IgD-negative memory B cell (primary cell): ENCODE results near the gene HBE1. TPM values are rescaled to one million over a fixed set of nuclear protein-coding genes. Genes with fewer than 3 reads are reported as not detected.
"Not testable (repeated sequence)": the region's sequence is repeated elsewhere in the genome, so short reads cannot be mapped to it uniquely, and the experiment has no call there.

ENCODE experiments used
- H3K27ac Mint-ChIP-seq, 3 donors: one replicate each; pipeline ENCODE4 v1.8.0; 2020 to 2022; ENCODE audit warnings: mild to moderate bottlenecking in 3 of 3, mixed read lengths in 3 of 3, moderate library complexity in 1 of 3
- H3K27me3 Mint-ChIP-seq: one replicate; pipeline ENCODE4 v1.8.0; 2021; ENCODE audit warnings: mixed read lengths
- H3K36me3 Mint-ChIP-seq: one replicate; pipeline ENCODE4 v1.8.0; 2020; ENCODE audit warnings: mild to moderate bottlenecking, mixed read lengths
- H3K4me1 Mint-ChIP-seq, 3 donors: one replicate each; pipeline ENCODE4 v1.8.0; 2020 to 2022; ENCODE audit warnings: mixed read lengths in 3 of 3, mild to moderate bottlenecking in 1 of 3
- H3K4me3 Mint-ChIP-seq, 4 donors: one replicate each; pipeline ENCODE4 v1.8.0; 2020 to 2022; ENCODE audit warnings: mild to moderate bottlenecking in 4 of 4, mixed read lengths in 4 of 4, moderate library complexity in 3 of 4
- H3K9me3 Mint-ChIP-seq, 3 donors: one replicate each; pipeline ENCODE4 v1.8.0; 2020 to 2021; ENCODE audit warnings: mixed read lengths in 3 of 3, mild to moderate bottlenecking in 1 of 3
- polyA plus RNA-seq: library from polyadenylated mRNA; unstranded; fragments of 300-500 nt; fragmentation: Illumina TruSeq; gene quantifications from one replicate; pipeline ENCODE4 v1.2.3, GENCODE V29; 2021

The HBE1 gene
- not detected for polyA plus RNA-seq

DNA sequence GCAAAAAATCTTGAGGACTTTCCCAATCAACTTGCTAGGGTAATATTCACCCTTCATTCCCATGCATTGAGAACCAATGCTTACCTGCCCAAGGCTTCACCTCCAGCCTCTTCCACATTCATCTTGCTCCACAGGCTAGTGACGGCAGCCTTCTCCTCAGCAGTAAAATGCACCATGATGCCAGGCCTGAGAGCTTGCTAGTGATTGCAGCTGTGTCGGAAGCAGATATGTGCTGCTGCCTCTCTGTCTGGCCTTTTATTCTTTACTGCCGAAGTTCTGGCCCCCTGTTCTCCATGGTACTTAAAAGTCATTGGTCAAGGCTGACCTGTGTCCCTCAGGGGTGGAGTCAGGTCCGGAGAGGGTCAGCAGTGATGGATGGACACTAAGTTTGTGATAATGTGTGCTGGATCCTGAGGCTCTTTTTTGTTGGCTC lies at the start of gene HBE1:
Gene HBE1 (minus strand): TSS at position 231 of the 433 bp plus-strand sequence. CDS start 55 bp downstream, at position 176.
- H3K36me3 Mint-ChIP-seq: no peaks in the 10 kb centered on the region
- no peaks in the 10 kb centered on the region for H3K27me3 Mint-ChIP-seq
- no peak within 1 kb of the TSS for H3K27ac Mint-ChIP-seq
- H3K4me1 Mint-ChIP-seq: no peaks in the 10 kb centered on the region
- no peaks in the 10 kb centered on the region for H3K9me3 Mint-ChIP-seq
- H3K4me3 Mint-ChIP-seq: no peak within 1 kb of the TSS

DNA sequence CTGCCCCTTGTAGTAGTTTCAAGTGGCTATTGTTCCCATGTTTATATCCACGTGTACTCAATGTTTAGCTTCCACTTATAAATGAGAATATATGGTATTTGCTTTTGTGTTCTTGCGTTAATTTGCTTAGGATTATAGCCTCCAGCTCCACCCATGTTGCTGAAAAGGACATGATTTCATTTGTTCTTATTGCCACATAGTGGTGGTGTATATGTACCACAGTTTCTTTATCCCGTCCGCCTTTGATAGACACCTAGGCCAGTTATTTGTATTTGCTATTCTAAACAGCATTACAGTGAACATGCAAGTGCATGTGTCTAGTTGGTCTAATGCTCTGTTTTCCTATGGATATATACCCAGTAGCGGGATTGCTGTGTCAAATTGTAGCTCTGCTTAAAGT lies 47.5 kb upstream of the HBE1 start:
- Mint-ChIP-seq H3K27ac (no peak overlapping the region), H3K27me3 (no peaks in the 10 kb centered on the region), H3K36me3 (peaks cover 2% of the 10 kb centered on the region), H3K4me3 (no peak overlapping the region), H3K4me1 (no peaks in the 10 kb centered on the region), H3K9me3 (peaks cover 0 to 3% (median 1%) of the 10 kb centered on the region in 3 donors)

DNA sequence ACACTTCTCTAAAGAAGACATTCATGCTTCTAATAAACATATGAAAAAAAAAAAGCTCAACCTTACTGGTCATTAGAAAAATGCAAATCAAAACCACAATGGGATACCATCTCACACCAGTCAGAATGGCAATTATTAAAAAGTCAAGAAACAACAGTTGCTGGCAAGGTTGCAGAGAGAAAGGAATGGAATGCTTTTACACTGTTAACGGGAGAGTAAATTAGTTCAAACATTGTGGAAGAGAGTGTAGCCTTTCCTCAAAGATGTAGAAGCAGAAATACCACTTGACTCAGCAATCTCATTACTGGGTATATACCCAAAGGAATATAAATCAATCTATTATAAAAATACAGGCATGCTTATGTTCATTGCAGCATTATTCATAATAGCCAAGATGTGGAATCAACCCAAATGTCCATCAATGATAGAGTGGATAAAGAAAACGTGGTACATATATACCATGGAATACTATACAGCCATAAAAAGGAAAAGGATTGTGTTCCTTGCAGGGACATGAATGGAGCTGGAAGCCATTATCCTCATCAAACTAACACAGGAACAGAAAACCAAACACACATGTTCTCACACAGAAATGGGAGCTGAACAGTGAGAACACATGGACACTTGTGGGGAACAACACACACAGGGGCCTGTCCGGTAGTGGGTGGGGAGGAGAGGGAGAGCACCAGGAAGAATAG lies 43.7 kb upstream of the HBE1 start:
- not testable (repeated sequence) for H3K36me3 Mint-ChIP-seq, H3K27me3 Mint-ChIP-seq, H3K4me3 Mint-ChIP-seq, H3K9me3 Mint-ChIP-seq, H3K27ac Mint-ChIP-seq, H3K4me1 Mint-ChIP-seq

DNA sequence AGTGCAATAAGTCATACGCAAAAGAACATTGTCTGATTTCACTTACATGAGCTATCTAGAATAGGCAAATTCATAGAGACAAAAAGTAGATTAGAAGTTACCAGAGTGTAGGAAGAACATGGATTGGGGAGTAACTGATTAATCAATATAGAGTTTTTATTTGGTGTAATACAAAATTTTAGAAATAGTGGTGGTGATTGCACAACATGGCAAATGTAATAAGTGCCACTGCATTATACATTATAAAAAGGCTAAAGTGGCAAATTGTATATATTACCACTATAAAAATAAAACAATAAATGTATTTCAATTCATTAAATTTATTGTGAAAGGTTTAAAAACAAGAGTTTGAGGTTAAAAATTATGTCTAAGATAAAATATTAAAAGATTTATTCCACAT lies 40.7 kb upstream of the HBE1 start:
- H3K9me3 Mint-ChIP-seq: peaks cover 0 to 1% (median 0%) of the 10 kb centered on the region in 3 donors
- H3K4me1 Mint-ChIP-seq: no peaks in the 10 kb centered on the region
- peaks cover 2% of the 10 kb centered on the region for H3K27me3 Mint-ChIP-seq
- no peak overlapping the region for H3K4me3 Mint-ChIP-seq
- H3K27ac Mint-ChIP-seq: no peak overlapping the region
- H3K36me3 Mint-ChIP-seq: no peaks in the 10 kb centered on the region

DNA sequence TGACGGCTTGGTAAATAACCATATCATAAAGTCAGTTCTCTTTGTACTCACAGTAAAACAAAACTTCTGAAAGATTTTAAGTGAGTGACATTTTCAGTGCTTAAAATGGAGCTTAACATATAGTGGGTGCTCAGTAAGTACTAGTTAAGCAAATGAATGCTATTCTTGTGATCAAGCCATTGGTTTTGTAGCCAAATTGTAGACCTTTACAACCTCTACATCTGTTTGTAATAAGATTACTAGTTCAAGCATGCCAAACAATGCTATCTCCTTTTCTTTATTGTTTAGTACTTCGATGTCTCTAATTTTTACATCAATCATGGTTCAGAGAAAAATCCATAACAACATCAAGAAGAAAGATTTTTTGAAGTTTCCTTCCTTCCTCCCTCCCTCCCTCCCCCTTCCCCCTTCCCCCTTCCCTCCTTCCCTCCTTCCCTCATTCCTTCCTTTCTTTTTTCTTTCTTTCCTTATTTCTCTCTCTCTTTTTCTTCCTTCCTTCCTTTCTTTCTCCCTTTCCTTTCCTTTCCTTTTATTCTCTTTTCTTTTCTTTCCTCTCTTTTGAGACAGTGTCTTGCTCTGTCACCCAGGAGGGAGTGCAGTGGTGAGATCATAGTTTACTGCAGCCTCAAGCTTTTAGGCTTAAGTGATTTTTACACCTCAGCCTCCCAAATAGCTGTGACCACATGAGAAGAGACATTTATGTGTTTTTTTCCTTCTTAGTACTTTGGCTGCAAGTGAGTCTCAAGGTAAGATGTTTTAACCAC lies 37.7 kb upstream of the HBE1 start:
- H3K9me3 Mint-ChIP-seq: no peaks in the 10 kb centered on the region
- H3K4me3 Mint-ChIP-seq: no peak overlapping the region
- H3K36me3 Mint-ChIP-seq: no peaks in the 10 kb centered on the region
- H3K27ac Mint-ChIP-seq: no peak overlapping the region
- H3K27me3 Mint-ChIP-seq: peaks cover 2% of the 10 kb centered on the region
- H3K4me1 Mint-ChIP-seq: no peaks in the 10 kb centered on the region

DNA sequence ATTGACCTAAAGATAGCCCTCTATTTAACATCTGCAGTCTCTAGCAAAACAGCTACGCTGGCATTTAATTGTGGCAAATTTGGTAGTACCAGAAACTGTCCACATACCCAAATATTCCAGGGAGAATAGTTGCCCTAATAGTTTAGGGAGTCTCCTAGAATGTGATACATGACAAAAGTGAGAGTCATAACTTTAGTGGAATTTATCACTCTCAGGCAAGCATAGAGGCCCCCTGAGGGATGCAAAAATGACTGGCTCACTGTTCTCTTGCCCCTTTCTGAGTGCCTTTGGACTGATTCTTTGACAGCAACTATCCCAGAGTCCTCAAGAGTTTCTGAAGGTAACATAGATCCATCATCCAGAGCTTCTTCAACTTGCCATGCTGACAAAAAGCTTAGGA lies 34.3 kb upstream of the HBE1 start:
- no peak overlapping the region for H3K27ac Mint-ChIP-seq

DNA sequence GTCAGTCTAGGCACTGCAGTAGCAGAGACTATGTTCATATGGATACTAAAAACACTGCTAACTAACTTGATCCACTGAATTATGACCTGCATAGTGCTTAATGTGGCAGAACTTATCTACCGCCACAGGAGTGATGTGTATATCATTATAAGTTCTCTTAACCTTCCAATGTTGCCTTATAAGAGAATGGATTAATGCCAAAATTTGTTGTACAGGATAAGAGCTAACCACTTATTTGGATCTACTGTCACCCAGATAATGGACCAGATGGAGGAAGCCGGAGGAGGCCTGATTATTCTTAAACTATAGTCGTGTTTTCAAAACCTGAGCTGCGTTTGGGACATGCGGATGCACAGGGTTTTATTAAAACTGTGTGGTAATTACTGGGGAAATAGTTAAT lies 33.9 kb upstream of the HBE1 start:
- Mint-ChIP-seq H3K36me3 (no peaks in the 10 kb centered on the region), H3K27me3 (no peaks in the 10 kb centered on the region), H3K27ac (no peak overlapping the region), H3K9me3 (no peaks in the 10 kb centered on the region), H3K4me1 (no peaks in the 10 kb centered on the region), H3K4me3 (no peak overlapping the region)

More for the DNA sequence above, 34.3 kb upstream of the HBE1 start:
- Mint-ChIP-seq H3K27me3 (no peaks in the 10 kb centered on the region), H3K4me3 (no peak overlapping the region), H3K4me1 (no peaks in the 10 kb centered on the region), H3K36me3 (no peaks in the 10 kb centered on the region), H3K9me3 (no peaks in the 10 kb centered on the region)

DNA sequence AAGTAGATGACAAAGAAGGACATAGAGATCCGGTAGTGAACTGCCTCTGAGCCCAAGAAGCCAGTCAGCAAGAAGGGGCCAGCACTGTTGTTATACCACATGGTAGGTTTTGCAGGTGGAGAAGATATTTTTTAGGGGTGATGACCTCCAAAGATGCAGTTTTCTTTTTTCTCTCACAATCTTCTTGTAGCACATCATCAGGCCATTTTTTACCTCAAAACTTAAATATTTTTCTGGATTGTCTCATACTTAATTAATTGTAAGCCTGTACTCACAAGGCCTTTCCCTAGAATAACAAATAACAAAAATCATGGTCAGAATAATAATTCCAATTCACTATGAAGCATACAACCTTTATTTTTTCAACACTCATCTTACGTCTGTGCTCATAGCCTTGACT lies 32.1 kb upstream of the HBE1 start, which contains the start of gene OR51B4:
Gene OR51B4 (minus strand): TSS at position 101 of the 400 bp plus-strand sequence. CDS start 0 bp downstream, at position 101.
- no peaks in the 10 kb centered on the region for H3K9me3 Mint-ChIP-seq
- no peak within 1 kb of the TSS for H3K27ac Mint-ChIP-seq
- H3K27me3 Mint-ChIP-seq: peaks cover 1% of the 10 kb centered on the region
- H3K36me3 Mint-ChIP-seq: no peaks in the 10 kb centered on the region
- H3K4me3 Mint-ChIP-seq: no peak within 1 kb of the TSS
- H3K4me1 Mint-ChIP-seq: no peaks in the 10 kb centered on the region

DNA sequence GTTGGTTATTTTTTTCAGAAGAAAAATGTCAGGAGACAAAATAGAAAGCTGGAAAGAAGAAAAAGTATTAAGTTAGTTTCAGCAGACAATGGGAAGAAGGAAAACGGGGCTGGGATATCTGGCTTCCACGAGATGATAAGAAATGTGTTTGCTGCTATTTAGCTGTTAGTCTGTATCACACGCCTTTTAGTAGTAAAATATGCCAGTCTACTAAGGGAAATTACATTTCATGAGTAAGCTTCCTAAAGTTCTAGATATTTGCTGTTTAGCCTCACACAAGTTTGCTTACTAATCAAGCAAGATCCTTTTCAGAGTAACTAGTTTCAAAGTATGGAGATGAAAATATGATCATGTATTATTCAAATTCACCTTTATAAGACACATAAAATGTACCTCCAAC lies 30.5 kb upstream of the HBE1 start:
- no peaks in the 10 kb centered on the region for H3K36me3 Mint-ChIP-seq
- H3K27ac Mint-ChIP-seq: no peak overlapping the region
- no peaks in the 10 kb centered on the region for H3K4me1 Mint-ChIP-seq
- H3K9me3 Mint-ChIP-seq: no peaks in the 10 kb centered on the region
- H3K27me3 Mint-ChIP-seq: peaks cover 1% of the 10 kb centered on the region
- no peak overlapping the region for H3K4me3 Mint-ChIP-seq

DNA sequence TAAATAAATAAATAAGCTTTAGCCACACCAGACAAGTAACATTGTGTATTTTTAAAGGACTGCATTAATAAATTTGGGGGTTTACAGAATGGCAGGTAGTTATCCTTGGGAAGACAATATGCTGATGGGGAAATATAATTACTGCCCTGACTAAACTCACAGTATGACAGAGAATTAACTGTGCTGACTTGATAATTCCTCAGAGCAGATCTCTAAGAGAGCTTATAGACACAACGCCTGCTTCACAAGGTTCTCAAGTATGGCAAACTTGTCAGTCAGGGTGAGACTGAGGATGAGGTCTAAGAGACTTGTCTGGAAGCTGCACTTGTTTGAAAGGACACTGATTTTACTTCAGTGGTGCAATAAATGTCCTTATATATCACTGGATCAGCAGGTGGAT lies 28.7 kb upstream of the HBE1 start:
- Mint-ChIP-seq H3K36me3 (no peaks in the 10 kb centered on the region), H3K4me1 (no peaks in the 10 kb centered on the region), H3K9me3 (peaks cover 0 to under 1% (median 0%) of the 10 kb centered on the region in 3 donors), H3K27me3 (peaks cover 1% of the 10 kb centered on the region), H3K4me3 (no peak overlapping the region), H3K27ac (no peak overlapping the region)

DNA sequence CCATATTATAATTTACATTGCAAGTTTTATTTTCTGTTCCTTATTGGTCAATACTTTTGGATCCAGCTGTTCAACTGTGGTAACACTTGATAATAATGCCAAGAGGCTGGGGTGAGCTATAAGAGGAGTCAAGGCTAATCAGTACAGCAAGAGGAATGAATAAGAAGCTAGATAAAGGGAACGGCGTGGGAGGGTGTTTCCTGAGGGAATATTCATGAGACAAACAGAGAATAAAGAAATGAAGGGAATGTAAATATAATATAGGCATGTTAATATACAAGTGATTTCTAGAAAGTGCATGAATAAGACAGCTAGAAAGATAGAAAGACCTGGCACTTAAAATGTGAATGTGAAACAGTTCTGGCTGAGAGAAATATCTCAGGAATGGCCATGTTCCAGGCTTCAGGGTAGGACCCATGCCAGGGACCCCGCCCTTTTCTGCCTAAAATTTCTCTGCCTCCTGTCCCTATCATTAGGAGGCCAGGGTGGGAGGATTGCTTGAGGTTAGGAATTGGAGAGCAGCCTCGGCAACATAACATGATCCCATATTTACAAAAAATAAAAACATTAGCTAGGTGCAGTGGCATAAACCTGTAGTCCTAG lies 28.1 kb upstream of the HBE1 start:
- Mint-ChIP-seq H3K36me3 (no peaks in the 10 kb centered on the region), H3K27ac (no peak overlapping the region), H3K4me1 (no peaks in the 10 kb centered on the region), H3K9me3 (peaks cover 0 to 3% (median 0%) of the 10 kb centered on the region in 3 donors), H3K4me3 (no peak overlapping the region), H3K27me3 (peaks cover 1% of the 10 kb centered on the region)

DNA sequence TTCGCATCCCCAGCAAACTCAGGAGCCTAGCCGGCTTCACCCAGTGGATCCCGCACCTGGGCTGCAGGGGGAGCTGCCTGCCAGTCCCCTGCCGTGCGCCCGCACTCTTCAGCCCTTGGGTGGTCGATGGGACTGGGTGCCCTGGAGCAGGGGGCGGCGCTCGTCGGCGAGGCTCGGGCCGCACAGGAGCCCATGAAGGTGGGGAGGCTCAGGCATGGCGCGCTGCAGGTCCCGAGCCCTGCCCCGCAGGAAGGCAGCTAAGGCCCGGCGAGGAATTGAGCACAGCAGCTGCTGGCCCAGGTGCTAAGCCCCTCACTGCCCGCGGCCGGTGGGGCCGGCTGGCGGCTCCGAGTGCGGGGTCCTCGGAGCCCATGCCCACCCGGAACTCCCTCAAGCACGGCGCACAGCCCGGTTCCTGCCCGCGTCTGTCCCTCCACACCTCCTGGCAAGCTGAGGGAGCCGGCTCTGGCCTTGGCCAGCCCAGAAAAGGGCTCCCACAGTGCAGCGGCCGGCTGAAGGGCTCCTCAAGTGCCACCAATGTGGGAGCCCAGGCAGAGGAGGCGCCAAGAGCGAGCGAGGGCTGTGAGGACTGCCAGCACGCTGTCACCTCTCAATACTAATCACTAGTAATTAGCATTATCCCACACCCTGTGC lies 24.7 kb upstream of the HBE1 start:
- H3K9me3 Mint-ChIP-seq, H3K4me1 Mint-ChIP-seq, H3K27ac Mint-ChIP-seq, H3K36me3 Mint-ChIP-seq, H3K27me3 Mint-ChIP-seq, H3K4me3 Mint-ChIP-seq: not testable (repeated sequence)

DNA sequence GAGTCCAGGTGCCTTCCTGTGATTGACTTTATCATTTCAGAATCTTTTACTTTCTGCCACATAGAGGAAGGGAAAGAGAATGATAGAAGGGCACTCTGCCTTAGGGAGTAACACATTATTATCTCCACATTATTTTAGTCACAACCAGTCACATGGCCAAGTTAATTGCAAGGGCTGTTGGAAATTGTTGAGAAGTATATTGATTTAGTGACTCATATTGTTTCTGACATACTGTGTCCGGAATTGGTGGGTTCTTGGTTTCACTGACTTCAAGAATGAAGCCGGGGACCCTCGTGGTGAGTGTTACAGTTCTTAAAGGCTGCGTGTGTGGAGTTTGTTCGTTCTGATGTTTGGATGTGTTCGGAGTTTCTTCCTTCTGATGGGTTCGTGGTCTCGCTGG lies 23.3 kb upstream of the HBE1 start:
- Mint-ChIP-seq H3K27me3 (peaks cover 1% of the 10 kb centered on the region), H3K36me3 (no peaks in the 10 kb centered on the region), H3K4me3 (no peak overlapping the region), H3K4me1 (no peaks in the 10 kb centered on the region), H3K9me3 (peaks cover 0 to 3% (median 0%) of the 10 kb centered on the region in 3 donors), H3K27ac (no peak overlapping the region)

DNA sequence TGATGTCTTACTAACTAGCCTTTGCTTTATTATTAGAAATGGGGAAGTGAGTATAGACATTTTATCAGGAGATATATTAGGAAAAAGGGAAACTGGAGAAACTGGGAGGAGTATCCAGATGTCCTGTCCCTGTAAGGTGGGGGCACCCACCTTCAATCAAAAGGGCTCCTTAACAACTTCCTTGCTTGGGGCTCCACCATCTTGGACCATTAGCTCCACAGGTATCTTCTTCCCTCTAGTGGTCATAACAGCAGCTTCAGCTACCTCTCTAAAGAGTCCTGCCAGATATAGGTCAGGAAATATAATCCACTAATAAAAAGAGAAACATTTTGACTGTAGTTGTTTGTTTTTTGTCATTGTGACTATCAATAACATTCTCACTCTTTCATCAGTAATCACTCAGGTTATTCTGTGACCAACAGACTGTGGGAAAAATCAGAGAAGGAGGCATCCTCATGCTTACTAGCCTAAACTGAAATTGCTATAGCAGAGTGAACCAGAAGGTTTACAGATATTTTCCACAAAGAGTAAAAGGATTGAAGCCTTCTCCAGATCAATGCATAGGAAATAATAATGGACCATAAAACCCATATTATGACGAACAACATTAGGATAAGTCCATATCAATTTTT lies 21.6 kb upstream of the HBE1 start:
- Mint-ChIP-seq H3K27me3 (no peaks in the 10 kb centered on the region), H3K9me3 (peaks cover 0 to 3% (median 0%) of the 10 kb centered on the region in 3 donors), H3K27ac (no peak overlapping the region)

DNA sequence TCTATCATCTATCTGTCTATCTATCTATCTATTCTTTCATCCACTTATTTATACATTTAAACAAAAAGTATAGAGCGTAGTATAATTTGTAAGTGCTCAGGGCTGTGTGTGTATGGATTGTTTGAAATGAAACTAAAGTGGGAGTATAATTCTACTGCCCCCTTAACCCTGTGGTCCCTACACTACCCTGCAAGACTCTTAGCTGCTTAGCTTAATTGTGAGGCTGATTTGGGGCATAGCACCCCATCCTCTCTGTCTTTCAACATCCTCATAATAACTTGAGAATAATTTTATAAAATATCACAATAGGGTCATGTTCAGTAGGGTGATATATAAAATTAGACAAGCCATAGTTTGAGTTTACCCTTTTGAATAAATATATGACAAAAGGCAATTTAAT lies 20.4 kb upstream of the HBE1 start:
- Mint-ChIP-seq H3K4me3 (no peak overlapping the region), H3K4me1 (no peaks in the 10 kb centered on the region), H3K27ac (no peak overlapping the region), H3K27me3 (no peaks in the 10 kb centered on the region), H3K36me3 (no peaks in the 10 kb centered on the region), H3K9me3 (peaks cover 0 to 3% (median 0%) of the 10 kb centered on the region in 3 donors)

More for the DNA sequence above, 21.6 kb upstream of the HBE1 start:
- Mint-ChIP-seq H3K36me3 (no peaks in the 10 kb centered on the region), H3K4me1 (no peaks in the 10 kb centered on the region), H3K4me3 (no peak overlapping the region)
